BE2C (cell line): ENCODE data around the gene DPEP2.

Experiments used
- DNase-seq: peaks from one replicate; pipeline ENCODE4 v3.0.0-alpha.2; 2020
- H3K27me3 ChIP-seq: fragments of 250-450 bp; sonication (Bioruptor Pico); 2 replicates; pipeline ENCODE4 v1.5.1; 2020; ENCODE audit warnings: mild to moderate bottlenecking
- H3K36me3 ChIP-seq: fragments of 250-450 bp; sonication (Bioruptor Pico); 2 replicates; pipeline ENCODE4 v1.5.1; 2020; ENCODE audit warnings: mild to moderate bottlenecking
- H3K4me1 ChIP-seq: fragments of 250-450 bp; sonication (Bioruptor Pico); 2 replicates; pipeline ENCODE4 v1.5.1; 2020
- H3K4me3 ChIP-seq: 2 replicates; pipeline ENCODE4 v1.5.1; 2011; ENCODE audit warnings: low read depth, low read length
- H3K9me3 ChIP-seq: fragments of 250-450 bp; sonication (Bioruptor Pico); 2 replicates; pipeline ENCODE4 v1.5.1; 2020
- TF ChIP-seq, protein P1 (sequence below): IDR thresholded peaks from 2 replicates; pipeline ENCODE4 v1.5.1; 2012; ENCODE audit warnings: mild to moderate bottlenecking, low read depth, low read length

Gene DPEP2

DNA sequence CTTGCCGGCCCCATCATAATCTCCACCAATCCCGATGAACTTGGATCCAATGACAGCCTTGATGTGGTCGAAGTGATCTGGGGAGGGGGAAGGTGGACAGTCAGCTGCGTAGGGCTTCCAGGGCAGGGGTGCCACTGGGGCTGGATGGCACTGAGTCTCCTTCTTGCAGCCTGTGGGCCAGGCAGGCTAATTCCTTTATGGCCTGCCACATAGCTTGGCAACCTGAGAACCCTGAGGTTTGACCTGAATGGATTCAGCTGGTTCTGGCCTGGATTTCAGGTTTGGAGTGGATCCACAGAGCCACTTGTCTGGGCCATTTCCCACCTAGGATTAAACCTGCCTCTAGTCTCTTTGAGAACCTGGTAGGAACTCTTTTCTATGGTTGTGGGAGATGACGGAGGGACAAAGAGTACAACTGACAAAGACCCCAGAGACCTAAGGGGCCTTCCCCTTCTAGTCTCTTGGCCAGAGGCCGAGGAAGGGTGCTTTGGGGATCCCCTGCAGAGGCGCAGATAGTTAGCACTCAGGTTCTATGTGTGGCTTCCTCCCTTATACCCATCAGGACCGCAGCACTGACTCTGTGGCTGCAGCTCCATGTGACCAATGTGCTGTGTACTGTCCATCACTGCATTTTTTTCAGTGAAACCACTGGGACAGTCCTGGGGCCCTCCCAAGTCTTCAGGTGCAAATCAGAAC is 9.8 kb downstream of the DPEP2 start:
- Histone ChIP-seq H3K4me1 (no peaks in the 10 kb centered on the region), H3K36me3 (no peaks in the 10 kb centered on the region), H3K27me3 (no peaks in the 10 kb centered on the region), H3K4me3 (no peak overlapping the region), H3K9me3 (no peaks in the 10 kb centered on the region)
- DNase-seq, result no peak
- TF ChIP-seq, protein P1, sequence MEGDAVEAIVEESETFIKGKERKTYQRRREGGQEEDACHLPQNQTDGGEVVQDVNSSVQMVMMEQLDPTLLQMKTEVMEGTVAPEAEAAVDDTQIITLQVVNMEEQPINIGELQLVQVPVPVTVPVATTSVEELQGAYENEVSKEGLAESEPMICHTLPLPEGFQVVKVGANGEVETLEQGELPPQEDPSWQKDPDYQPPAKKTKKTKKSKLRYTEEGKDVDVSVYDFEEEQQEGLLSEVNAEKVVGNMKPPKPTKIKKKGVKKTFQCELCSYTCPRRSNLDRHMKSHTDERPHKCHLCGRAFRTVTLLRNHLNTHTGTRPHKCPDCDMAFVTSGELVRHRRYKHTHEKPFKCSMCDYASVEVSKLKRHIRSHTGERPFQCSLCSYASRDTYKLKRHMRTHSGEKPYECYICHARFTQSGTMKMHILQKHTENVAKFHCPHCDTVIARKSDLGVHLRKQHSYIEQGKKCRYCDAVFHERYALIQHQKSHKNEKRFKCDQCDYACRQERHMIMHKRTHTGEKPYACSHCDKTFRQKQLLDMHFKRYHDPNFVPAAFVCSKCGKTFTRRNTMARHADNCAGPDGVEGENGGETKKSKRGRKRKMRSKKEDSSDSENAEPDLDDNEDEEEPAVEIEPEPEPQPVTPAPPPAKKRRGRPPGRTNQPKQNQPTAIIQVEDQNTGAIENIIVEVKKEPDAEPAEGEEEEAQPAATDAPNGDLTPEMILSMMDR, result no peak

DNA sequence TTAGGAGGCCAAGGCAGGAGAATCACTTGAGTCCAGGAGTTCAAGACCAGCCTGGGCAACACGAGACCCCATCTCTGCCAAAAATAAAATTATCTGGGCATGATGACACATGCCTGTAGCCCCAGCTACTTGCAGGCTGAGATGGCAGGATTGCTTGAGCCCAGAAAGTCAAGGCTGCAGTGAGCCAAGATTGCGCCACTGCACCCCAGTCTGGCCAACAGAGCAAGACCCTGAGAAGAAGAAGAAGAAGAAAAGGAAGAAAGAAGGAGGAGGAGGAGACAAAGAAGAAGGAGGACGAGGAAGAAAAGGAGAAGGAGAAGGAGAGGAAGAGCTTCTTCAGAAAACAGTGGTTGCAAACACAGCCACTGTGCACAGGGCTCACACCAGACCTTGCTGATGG is 10.6 kb downstream of the DPEP2 start:
- Histone ChIP-seq H3K27me3 (no peaks in the 10 kb centered on the region), H3K4me3 (no peak overlapping the region), H3K9me3 (no peaks in the 10 kb centered on the region), H3K4me1 (no peaks in the 10 kb centered on the region), H3K36me3 (no peaks in the 10 kb centered on the region)
- TF ChIP-seq, protein P1, result no peak
- DNase-seq, result no peak

DNA sequence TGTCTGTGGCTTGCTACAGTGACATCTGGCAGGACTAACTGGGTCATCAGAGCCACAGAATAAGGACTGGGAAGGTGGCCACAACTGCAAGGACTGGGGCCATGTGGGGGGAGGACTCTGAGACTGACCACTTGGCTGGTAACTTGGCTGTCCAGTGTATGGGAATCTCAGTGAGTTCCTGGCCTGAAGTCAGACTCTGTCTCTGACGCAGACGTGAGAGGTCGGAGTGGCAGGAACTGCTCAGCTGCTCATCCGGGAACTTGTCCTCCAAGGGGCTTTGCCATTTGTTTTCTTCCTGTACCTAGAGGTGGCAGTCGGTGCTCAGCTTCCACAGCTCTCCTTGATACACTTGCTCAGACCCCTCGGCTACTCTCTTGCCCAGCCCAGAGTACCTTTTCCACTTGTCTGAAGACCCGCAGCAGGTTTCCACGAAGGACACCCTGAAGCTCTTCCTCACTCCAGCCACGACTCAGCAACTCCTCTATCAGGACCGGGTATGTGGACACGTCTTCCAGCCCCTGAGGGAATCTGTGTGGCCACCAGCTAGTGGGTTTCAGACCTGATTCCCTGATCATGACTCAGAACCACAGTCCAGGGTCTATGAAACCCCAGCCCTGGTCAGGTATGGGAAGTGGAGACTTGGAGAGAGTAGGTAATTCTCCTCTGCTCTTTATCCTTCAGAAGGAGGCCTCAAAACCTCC is 11.7 kb downstream of the DPEP2 start:
- no peaks in the 10 kb centered on the region for H3K4me1 ChIP-seq
- TF ChIP-seq, protein P1, result no peak
- no peaks in the 10 kb centered on the region for H3K27me3 ChIP-seq
- no peaks in the 10 kb centered on the region for H3K36me3 ChIP-seq
- no peak for DNase-seq
- H3K9me3 ChIP-seq, result no peaks in the 10 kb centered on the region
- H3K4me3 ChIP-seq, result no peak overlapping the region

DNA sequence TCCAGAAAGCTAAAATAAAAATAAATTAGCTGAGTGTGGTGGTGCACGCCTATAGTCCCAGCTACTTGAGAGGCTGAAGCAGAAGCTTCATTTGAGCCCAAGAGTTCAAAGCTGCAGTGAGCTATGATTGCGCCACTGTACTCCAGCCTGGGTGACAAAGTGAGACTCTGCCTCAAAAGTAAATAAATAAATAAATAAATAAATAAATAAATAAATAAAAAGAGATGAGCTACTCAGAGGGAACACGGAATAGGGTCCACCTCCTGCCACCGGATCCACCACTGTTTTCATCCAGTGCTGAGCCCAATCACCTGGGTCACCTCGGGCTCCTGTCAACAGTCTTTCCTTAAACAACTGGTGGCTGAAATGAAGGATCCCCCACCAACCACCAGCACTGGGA is 12.3 kb downstream of the DPEP2 start:
- no peak for DNase-seq
- Histone ChIP-seq H3K27me3 (no peaks in the 10 kb centered on the region), H3K4me3 (no peak overlapping the region), H3K9me3 (no peaks in the 10 kb centered on the region), H3K4me1 (no peaks in the 10 kb centered on the region), H3K36me3 (no peaks in the 10 kb centered on the region)
- TF ChIP-seq, protein P1, result no peak

DNA sequence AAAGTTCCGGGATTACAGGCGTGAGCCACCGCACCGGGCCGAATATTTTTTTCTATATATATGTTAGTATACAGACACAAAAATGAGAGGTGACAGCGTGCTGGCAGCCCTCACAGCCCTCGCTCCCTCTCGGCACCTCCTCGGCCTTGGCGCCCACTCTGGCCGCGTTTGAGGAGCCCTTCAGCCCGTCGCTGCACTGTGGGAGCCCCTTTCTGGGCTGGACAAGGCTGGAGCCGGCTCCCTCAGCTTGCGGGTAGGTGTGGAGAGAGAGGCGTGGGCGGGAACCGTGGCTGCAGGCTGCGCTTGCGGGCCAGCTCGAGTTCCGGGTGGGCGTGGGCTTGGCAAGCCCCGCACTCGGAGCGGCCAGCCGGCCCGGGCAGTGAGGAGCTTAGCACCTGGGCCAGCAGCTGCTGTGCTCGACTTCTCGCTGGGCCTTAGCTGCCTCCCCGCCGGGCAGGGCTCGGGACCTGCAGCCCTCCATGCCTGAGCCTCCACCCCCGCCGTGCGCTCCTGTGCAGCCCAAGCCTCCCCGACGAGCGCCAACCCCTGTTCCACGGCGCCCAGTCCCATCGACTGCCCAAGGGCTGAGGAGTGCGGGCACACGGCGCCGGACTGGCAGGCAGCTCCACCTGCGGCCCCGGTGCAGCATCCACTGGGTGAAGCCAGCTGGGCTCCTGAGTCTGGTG is 17.1 kb downstream of the DPEP2 start:
- TF ChIP-seq, protein P1, result no peak
- Histone ChIP-seq H3K9me3 (no peaks in the 10 kb centered on the region), H3K4me1 (no peaks in the 10 kb centered on the region), H3K27me3 (no peaks in the 10 kb centered on the region), H3K36me3 (no peaks in the 10 kb centered on the region), H3K4me3 (no peak overlapping the region)
- no peak for DNase-seq
